A549 (cell line): ENCODE measurements around the gene NUDT14. TPM values are rescaled to one million over a fixed set of nuclear protein-coding genes. Genes with fewer than 3 reads are reported as not detected.

Experiments used
- ATAC-seq, 2 experiments: fragments of 200-7000 bp in 1 of 2; fragments of >200 bp in 1 of 2; cut with Nextera tagmentation in 1 of 2; cut with Tn5 transposase in 1 of 2; 3 replicates each; pipeline versions ENCODE4 v1.8.0 to v1.9.1; 2018 to 2020; ENCODE audit warnings: mild to moderate bottlenecking in 1 of 2, moderate library complexity in 1 of 2
- CTCF ChIA-PET: fragments of 300-600 bp; sonication (Branson Sonifier 250); formaldehyde crosslinking; extraction: SDS; loops from one replicate; lab custom pipeline; 2021; ENCODE audit warnings: antibody characterized with exemption, inconsistent platforms; lab: Yijun Ruan, JAX
- POLR2A ChIA-PET: fragments of 350-600 bp; formaldehyde crosslinking; extraction: SDS; loops from one replicate; lab custom pipeline; 2021; ENCODE audit warnings: antibody characterized with exemption, inconsistent platforms; lab: Yijun Ruan, JAX
- DNase-seq, 2 experiments: peaks; one replicate each; pipeline versions ENCODE4 v3.0.0 to v3.0.0-alpha.2; 2011 to 2016; ENCODE audit warnings: low read depth in 1 of 2, low spot score in 1 of 2
- FAIRE-seq: peaks from 2 replicates; lab custom pipeline; 2011; peaks lifted over from hg19 to GRCh38; lab: Jason Lieb, UNC
- H3K27ac ChIP-seq, 2 experiments: fragments of >200 bp; sonication (Bioruptor Twin); formaldehyde crosslinking; 3 replicates each; pipeline ENCODE4 v1.5.1; 2016 to 2017
- H3K4me1 ChIP-seq: fragments of >200 bp; sonication (Bioruptor Twin); formaldehyde crosslinking; 3 replicates; pipeline ENCODE4 v1.6.1; 2016
- H3K4me2 ChIP-seq: fragments of >200 bp; sonication (Bioruptor Twin); formaldehyde crosslinking; 3 replicates; pipeline ENCODE4 v1.6.1; 2016
- H3K4me3 ChIP-seq: fragments of >200 bp; sonication (Bioruptor Twin); formaldehyde crosslinking; 3 replicates; pipeline ENCODE4 v1.5.1; 2016
- H3K9me3 ChIP-seq: fragments of >200 bp; sonication (Bioruptor Twin); formaldehyde crosslinking; 3 replicates; pipeline ENCODE4 v1.6.1; 2016
- CBX8 ChIP-seq: fragments of 200-600 bp; sonication (generic); IDR thresholded peaks from 2 replicates; pipeline ENCODE4 v1.6.1; 2016
- CEBPB ChIP-seq, 2 experiments: fragments of >200 bp in 1 of 2; sonication (Bioruptor Twin) in 1 of 2; formaldehyde crosslinking in 1 of 2; IDR thresholded peaks; 2 replicates each; pipeline ENCODE4 v1.6.1; 2012 to 2016
- EP300 ChIP-seq, 2 experiments: fragments of >200 bp; sonication (Bioruptor Twin); formaldehyde crosslinking; IDR thresholded peaks; 2 replicates in 1 of 2; 3 replicates in 1 of 2; pipeline ENCODE4 v1.6.1; 2016 to 2017
- ESRRA ChIP-seq: fragments of 150-350 bp; IDR thresholded peaks from 2 replicates; pipeline ENCODE4 v1.6.1; 2014; ENCODE audit warnings: mild to moderate bottlenecking, low read length, borderline replicate concordance
- GATA3 ChIP-seq: IDR thresholded peaks from 2 replicates; pipeline ENCODE4 v1.6.1; 2012; ENCODE audit warnings: borderline replicate concordance
- HOXB13 ChIP-seq: fragments of 250-450 bp; sonication (Bioruptor Pico); IDR thresholded peaks from 2 replicates; pipeline ENCODE4 v1.5.0; 2020; ENCODE audit warnings: low read depth, mild to moderate bottlenecking, moderate library complexity
- JUN ChIP-seq, 2 experiments: fragments of >200 bp; sonication (Bioruptor Twin); formaldehyde crosslinking; IDR thresholded peaks; 2 replicates in 1 of 2; 3 replicates in 1 of 2; pipeline ENCODE4 v1.6.1; 2016 to 2017
- KDM5A ChIP-seq: fragments of 200-600 bp; sonication (generic); IDR thresholded peaks from 2 replicates; pipeline ENCODE4 v1.6.1; 2016; ENCODE audit warnings: antibody characterized with exemption, mild to moderate bottlenecking
- NR3C1 ChIP-seq: fragments of >200 bp; sonication (Bioruptor Twin); formaldehyde crosslinking; IDR thresholded peaks from 3 replicates; pipeline ENCODE4 v1.6.1; 2017
- POLR2AphosphoS2 ChIP-seq: conservative IDR thresholded peaks from 2 replicates; pipeline ENCODE4 v1.6.1; 2012; ENCODE audit warnings: low read length, improper control_type of control experiment, inconsistent platforms
- RARB ChIP-seq: fragments of 250-450 bp; sonication (Bioruptor Pico); IDR thresholded peaks from 2 replicates; pipeline ENCODE4 v1.8.0; 2021; ENCODE audit warnings: mild to moderate bottlenecking, moderate library complexity
- SMC3 ChIP-seq: fragments of >200 bp; sonication (Bioruptor Twin); formaldehyde crosslinking; IDR thresholded peaks from 3 replicates; pipeline ENCODE4 v1.6.1; 2018; ENCODE audit warnings: inconsistent platforms
- TFCP2L1 ChIP-seq: fragments of 250-450 bp; sonication (Bioruptor Pico); IDR thresholded peaks from 2 replicates; pipeline ENCODE4 v1.5.0; 2021; ENCODE audit warnings: mild to moderate bottlenecking
- ZNF302 ChIP-seq: fragments of 250-450 bp; sonication (Bioruptor Pico); IDR thresholded peaks from 2 replicates; pipeline ENCODE4 v1.9.0; 2021; ENCODE audit warnings: inconsistent platforms, mild to moderate bottlenecking, moderate library complexity
- WGBS: methylation state at CpG from one replicate; pipeline ENCODE4 v1.1.6; 2017; ENCODE audit errors: missing lambda C conversion rate; 5-methylcytosine and 5-hydroxymethylcytosine counted together
- polyA plus RNA-seq, 4 experiments: library from polyadenylated mRNA; depleted of rRNA in 3 of 4; stranded (reverse); fragments of >200 nt; fragmentation: RNase III in 1 of 4; extraction: RNeasy Plus Mini Kit Qiagen cat#74134 plus additional on column Dnase treatment in 1 of 4; gene quantifications; 2 replicates in 3 of 4; 3 replicates in 1 of 4; pipeline ENCODE4 v1.2.3, GENCODE V29; 2011 to 2017
- TF ChIP-seq, protein P1 (sequence below): IDR thresholded peaks from 2 replicates; pipeline ENCODE4 v1.6.1; 2012
- TF ChIP-seq, protein P2 (sequence below): fragments of >200 bp; sonication (Bioruptor Twin); formaldehyde crosslinking; IDR thresholded peaks from 3 replicates; pipeline ENCODE4 v1.5.1; 2016
- TF ChIP-seq, protein P3 (sequence below): fragments of 250-450 bp; sonication (Bioruptor Pico); IDR thresholded peaks from 2 replicates; pipeline ENCODE4 v1.5.0; 2020; ENCODE audit warnings: low read depth, mild to moderate bottlenecking, moderate library complexity
- TF ChIP-seq, protein P4 (sequence below): IDR thresholded peaks from 2 replicates; pipeline ENCODE4 v1.6.1; 2012
- TF ChIP-seq, protein P5 (sequence below): fragments of 250-450 bp; sonication (Bioruptor Pico); IDR thresholded peaks from 2 replicates; pipeline ENCODE4 v1.5.0; 2021; ENCODE audit warnings: mild to moderate bottlenecking, moderate library complexity, borderline replicate concordance
- TF ChIP-seq, protein P6 (sequence below): fragments of 150-350 bp; IDR thresholded peaks from 2 replicates; pipeline ENCODE4 v1.6.1; 2014; ENCODE audit warnings: low read depth, mild to moderate bottlenecking, low read length

NUDT14 gene
- polyA plus RNA-seq, 2 of the 4 experiments (the other 2 are of a cell fraction) = 12.6 to 30.7 TPM

DNA sequence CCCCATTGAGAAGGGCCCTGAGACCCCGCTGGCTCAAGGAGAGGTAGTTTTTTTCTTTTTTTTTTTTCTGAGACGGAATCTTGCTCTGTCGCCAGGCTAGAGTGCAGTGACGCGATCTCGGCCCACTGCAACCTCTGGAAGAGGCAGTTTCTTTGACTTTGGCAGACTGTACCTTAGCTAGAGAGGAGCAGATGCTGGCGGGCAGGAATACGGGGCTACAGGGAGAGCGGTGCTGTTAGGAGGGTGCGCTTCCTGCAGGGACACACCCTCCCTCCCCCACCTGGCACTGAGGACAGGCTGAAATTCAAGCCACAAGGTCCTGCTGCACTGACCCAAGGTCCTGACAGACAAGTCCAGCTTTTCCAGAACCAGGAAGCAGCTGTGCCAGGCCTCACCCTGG lies 32.2 kb upstream of the NUDT14 start:
- WGBS = 91% methylated on average over 10 of the region's 10 CpGs
- Histone ChIP-seq H3K4me2 (no peak overlapping the region), H3K27ac (no peak overlapping the region), H3K9me3 (no peaks in the 10 kb centered on the region), H3K4me1 (no peaks in the 10 kb centered on the region), H3K4me3 (no peak overlapping the region)
- ChIA-PET POLR2A (no interaction called here), CTCF (interaction anchor here (0.7 to 2.3 kb wide), 6 partner anchors 9 to 69 kb away, joined by 3 to 13 read pairs (median 6); no protein-coding TSS in a partner anchor)
- FAIRE-seq (no peak), ATAC-seq (no peak), DNase-seq (no peak)
- TF ChIP-seq, protein P1, sequence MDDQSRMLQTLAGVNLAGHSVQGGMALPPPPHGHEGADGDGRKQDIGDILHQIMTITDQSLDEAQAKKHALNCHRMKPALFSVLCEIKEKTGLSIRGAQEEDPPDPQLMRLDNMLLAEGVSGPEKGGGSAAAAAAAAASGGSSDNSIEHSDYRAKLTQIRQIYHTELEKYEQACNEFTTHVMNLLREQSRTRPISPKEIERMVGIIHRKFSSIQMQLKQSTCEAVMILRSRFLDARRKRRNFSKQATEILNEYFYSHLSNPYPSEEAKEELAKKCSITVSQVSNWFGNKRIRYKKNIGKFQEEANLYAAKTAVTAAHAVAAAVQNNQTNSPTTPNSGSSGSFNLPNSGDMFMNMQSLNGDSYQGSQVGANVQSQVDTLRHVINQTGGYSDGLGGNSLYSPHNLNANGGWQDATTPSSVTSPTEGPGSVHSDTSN = no peak
- TF ChIP-seq, protein P2, sequence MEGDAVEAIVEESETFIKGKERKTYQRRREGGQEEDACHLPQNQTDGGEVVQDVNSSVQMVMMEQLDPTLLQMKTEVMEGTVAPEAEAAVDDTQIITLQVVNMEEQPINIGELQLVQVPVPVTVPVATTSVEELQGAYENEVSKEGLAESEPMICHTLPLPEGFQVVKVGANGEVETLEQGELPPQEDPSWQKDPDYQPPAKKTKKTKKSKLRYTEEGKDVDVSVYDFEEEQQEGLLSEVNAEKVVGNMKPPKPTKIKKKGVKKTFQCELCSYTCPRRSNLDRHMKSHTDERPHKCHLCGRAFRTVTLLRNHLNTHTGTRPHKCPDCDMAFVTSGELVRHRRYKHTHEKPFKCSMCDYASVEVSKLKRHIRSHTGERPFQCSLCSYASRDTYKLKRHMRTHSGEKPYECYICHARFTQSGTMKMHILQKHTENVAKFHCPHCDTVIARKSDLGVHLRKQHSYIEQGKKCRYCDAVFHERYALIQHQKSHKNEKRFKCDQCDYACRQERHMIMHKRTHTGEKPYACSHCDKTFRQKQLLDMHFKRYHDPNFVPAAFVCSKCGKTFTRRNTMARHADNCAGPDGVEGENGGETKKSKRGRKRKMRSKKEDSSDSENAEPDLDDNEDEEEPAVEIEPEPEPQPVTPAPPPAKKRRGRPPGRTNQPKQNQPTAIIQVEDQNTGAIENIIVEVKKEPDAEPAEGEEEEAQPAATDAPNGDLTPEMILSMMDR = no peak

DNA sequence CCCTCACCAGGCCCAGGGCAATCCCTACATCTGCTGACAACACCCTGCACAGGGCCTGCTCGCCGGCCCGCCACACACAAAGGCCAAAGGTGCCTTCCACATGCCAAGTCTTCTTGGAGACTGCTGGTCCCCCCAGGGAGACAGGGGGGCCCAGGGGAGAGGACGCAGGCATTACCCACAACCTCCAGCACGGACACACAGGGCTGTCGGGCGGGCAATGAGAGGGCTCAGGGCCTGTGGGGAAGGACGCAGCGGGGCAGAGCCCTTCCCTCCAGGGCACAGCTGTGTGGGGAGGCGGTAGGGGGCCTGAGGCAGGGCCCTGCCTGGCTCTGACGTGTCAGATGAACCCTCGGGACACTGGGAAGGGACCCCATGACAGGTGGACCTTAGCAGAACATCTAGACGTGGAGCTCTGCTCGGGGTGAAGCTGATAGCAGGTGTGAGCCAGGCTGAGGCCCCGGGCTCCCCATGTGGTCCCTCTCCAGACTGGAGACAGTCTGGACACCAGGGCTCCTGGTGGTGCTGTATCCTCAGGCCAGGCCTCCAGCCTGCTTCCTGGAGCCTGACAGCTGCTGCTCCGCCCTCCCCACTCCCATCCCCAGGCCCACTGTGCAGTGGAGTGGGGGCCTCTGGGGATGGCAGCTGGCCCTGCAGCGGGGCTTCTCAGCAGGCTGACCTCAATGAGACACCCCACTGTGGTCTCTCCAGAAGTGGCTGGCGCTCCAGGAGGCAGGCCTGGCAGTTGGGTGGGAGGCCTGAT lies 31.6 kb upstream of the NUDT14 start:
- TF ChIP-seq CBX8 (no peak), ZNF302 (CRISPR knock-in tag) (no peak), RARB (CRISPR knock-in tag) (no peak), POLR2AphosphoS2 (no peak), CEBPB (IDR thresholded peaks at IDR 0.05) (no peak), GATA3 (no peak), NR3C1 (no peak), ESRRA (no peak)
- TF ChIP-seq, protein P3, sequence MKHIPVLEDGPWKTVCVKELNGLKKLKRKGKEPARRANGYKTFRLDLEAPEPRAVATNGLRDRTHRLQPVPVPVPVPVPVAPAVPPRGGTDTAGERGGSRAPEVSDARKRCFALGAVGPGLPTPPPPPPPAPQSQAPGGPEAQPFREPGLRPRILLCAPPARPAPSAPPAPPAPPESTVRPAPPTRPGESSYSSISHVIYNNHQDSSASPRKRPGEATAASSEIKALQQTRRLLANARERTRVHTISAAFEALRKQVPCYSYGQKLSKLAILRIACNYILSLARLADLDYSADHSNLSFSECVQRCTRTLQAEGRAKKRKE (CRISPR knock-in tag) = no peak
- TF ChIP-seq, protein P2 = no peak
- TF ChIP-seq, protein P4, sequence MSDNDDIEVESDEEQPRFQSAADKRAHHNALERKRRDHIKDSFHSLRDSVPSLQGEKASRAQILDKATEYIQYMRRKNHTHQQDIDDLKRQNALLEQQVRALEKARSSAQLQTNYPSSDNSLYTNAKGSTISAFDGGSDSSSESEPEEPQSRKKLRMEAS = no peak
- TF ChIP-seq, all 56 proteins: peak for 0
- FAIRE-seq (no peak), DNase-seq (no peak), ATAC-seq (peak; percentile 7 to 10; a peak in 2 of 6 replicates)
- Histone ChIP-seq H3K9me3 (no peaks in the 10 kb centered on the region), H3K4me2 (no peak overlapping the region), H3K27ac (no peak overlapping the region), H3K4me1 (no peaks in the 10 kb centered on the region), H3K4me3 (no peak overlapping the region)
- CTCF ChIA-PET = interaction anchor here (0.9 to 2.3 kb wide), 5 partner anchors 9 to 14 kb away, joined by 3 to 13 read pairs (median 3); no protein-coding TSS in a partner anchor
- WGBS = 88% methylated on average over 13 of the region's 18 CpGs
- POLR2A ChIA-PET = no interaction called here

DNA sequence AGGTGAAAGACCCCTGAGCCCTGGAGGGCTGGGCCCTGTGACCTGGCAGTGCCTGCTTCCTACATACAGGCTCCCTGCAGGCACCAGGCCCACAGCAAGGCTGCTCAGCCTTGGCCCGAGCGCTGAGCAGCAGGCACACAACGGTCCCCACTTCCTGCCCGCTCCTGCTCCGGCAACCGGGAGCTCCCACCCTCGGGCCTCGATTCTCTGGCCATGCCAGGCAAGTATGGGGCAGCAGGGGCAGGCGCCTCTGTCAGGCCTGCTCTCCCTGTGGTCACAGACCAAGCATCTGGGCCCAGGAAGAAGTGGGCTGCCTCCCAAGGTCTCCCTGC lies 30.6 kb upstream of the NUDT14 start:
- FAIRE-seq = no peak
- 98% methylated on average over 9 of the region's 9 CpGs for WGBS
- Histone ChIP-seq H3K27ac (no peak overlapping the region), H3K4me1 (peaks cover 8% of the 10 kb centered on the region), H3K9me3 (no peaks in the 10 kb centered on the region), H3K4me2 (no peak overlapping the region), H3K4me3 (no peak overlapping the region)
- ATAC-seq = no peak
- ChIA-PET CTCF (interaction anchor here (1.0 to 1.5 kb wide), 2 partner anchors 8 to 13 kb away, joined by 3 read pairs; no protein-coding TSS in a partner anchor), POLR2A (no interaction called here)
- DNase-seq = no peak
- TF ChIP-seq POLR2AphosphoS2 (no peak), TFCP2L1 (CRISPR knock-in tag) (no peak), SMC3 (no peak), GATA3 (no peak), EP300 (IDR thresholded peaks at IDR 0.05) (no peak), JUN (IDR thresholded peaks at IDR 0.05) (no peak), NR3C1 (no peak), HOXB13 (CRISPR knock-in tag) (no peak), KDM5A (no peak)
- TF ChIP-seq, protein P5, sequence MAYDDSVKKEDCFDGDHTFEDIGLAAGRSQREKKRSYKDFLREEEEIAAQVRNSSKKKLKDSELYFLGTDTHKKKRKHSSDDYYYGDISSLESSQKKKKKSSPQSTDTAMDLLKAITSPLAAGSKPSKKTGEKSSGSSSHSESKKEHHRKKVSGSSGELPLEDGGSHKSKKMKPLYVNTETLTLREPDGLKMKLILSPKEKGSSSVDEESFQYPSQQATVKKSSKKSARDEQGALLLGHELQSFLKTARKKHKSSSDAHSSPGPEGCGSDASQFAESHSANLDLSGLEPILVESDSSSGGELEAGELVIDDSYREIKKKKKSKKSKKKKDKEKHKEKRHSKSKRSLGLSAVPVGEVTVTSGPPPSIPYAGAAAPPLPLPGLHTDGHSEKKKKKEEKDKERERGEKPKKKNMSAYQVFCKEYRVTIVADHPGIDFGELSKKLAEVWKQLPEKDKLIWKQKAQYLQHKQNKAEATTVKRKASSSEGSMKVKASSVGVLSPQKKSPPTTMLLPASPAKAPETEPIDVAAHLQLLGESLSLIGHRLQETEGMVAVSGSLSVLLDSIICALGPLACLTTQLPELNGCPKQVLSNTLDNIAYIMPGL (CRISPR knock-in tag) = no peak
- TF ChIP-seq, protein P6, sequence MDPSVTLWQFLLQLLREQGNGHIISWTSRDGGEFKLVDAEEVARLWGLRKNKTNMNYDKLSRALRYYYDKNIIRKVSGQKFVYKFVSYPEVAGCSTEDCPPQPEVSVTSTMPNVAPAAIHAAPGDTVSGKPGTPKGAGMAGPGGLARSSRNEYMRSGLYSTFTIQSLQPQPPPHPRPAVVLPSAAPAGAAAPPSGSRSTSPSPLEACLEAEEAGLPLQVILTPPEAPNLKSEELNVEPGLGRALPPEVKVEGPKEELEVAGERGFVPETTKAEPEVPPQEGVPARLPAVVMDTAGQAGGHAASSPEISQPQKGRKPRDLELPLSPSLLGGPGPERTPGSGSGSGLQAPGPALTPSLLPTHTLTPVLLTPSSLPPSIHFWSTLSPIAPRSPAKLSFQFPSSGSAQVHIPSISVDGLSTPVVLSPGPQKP = no peak
- TF ChIP-seq, protein P2 = no peak
